Coronary artery (tissue), 2 donors: ENCODE results near the gene WBP1L.
A peak's percentile ranks its signal among the peaks of the same experiment; 100 is the strongest.
"Not testable (repeated sequence)": the region's sequence is repeated elsewhere in the genome, so short reads cannot be mapped to it uniquely, and the experiment has no call there.

Experiments
- DNase-seq: peaks from one replicate; pipeline ENCODE4 v3.0.0-alpha.2; 2017; ENCODE audit warnings: low spot score
- H3K27ac ChIP-seq, 2 donors: fragments of 200-600 bp; sonication (generic); one replicate each; pipeline ENCODE4 v1.5.1; 2016 to 2019
- H3K4me3 ChIP-seq: fragments of 200-600 bp; sonication (generic); 2 replicates; pipeline ENCODE4 v1.5.1; 2016; ENCODE audit warnings: mild to moderate bottlenecking, moderate library complexity
- CTCF ChIP-seq: fragments of 200-600 bp; sonication (generic); IDR thresholded peaks from one replicate; pipeline ENCODE4 v1.5.1; 2019; ENCODE audit warnings: antibody characterized with exemption

Gene WBP1L

GRCh38 chr10:102714621-102715455, 28.9 kb upstream of the WBP1L start, which contains the start of gene SFXN2:
TSS of gene SFXN2 (plus strand) at chr10:102714636. CDS start at chr10:102726637, 12,001 bp downstream.
- TF ChIP-seq CTCF, result no peak
- H3K27ac ChIP-seq, result peak within 1 kb of the TSS; percentile 82 to 90
- H3K4me3 ChIP-seq, result peak within 1 kb of the TSS; percentile 94
- DNase-seq, result no peak

GRCh38 chr10:102715880-102716279, 27.9 kb upstream of the WBP1L start:
- TF ChIP-seq CTCF, result no peak

GRCh38 chr10:102716900-102717565, 26.7 kb upstream of the WBP1L start:
- not testable (repeated sequence) for DNase-seq, H3K4me3 ChIP-seq, H3K27ac ChIP-seq

More at GRCh38 chr10:102715880-102716279, 27.9 kb upstream of the WBP1L start:
- Histone ChIP-seq H3K4me3 (no peak overlapping the region), H3K27ac (no peak overlapping the region)
- no peak for DNase-seq

GRCh38 chr10:102718220-102718619, 25.5 kb upstream of the WBP1L start:
- Histone ChIP-seq H3K27ac (no peak overlapping the region), H3K4me3 (no peak overlapping the region)
- DNase-seq, result no peak
- no peak for TF ChIP-seq CTCF

GRCh38 chr10:102720337-102720736, 23.4 kb upstream of the WBP1L start:
- DNase-seq, result no peak
- no peak overlapping the region for H3K27ac ChIP-seq
- no peak for TF ChIP-seq CTCF
- H3K4me3 ChIP-seq, result no peak overlapping the region

- no peak for DNase-seq
- TF ChIP-seq CTCF, result no peak
Measured at GRCh38 chr10:102720775-102721301, 22.9 kb upstream of the WBP1L start.

GRCh38 chr10:102721954-102722353, 21.8 kb upstream of the WBP1L start:
- DNase-seq, result no peak
- no peak overlapping the region for H3K27ac ChIP-seq
- TF ChIP-seq CTCF, result no peak
- H3K4me3 ChIP-seq, result no peak overlapping the region

More at GRCh38 chr10:102720775-102721301, 22.9 kb upstream of the WBP1L start:
- Histone ChIP-seq H3K4me3 (no peak overlapping the region), H3K27ac (no peak overlapping the region)
